GM21360 (cell line): ENCODE results near the gene MRAP2.
"Not testable (repeated sequence)": the region's sequence is repeated elsewhere in the genome, so short reads cannot be mapped to it uniquely, and the experiment has no call there.

ENCODE experiments used
- ATAC-seq: cut with Tn5 transposase; IDR thresholded peaks from one replicate; pipeline ENCODE4 v1.9.1; 2021; ENCODE audit warnings: mild to moderate bottlenecking, moderate library complexity; ENCODE audit not compliant: unreplicated experiment

Gene MRAP2

DNA sequence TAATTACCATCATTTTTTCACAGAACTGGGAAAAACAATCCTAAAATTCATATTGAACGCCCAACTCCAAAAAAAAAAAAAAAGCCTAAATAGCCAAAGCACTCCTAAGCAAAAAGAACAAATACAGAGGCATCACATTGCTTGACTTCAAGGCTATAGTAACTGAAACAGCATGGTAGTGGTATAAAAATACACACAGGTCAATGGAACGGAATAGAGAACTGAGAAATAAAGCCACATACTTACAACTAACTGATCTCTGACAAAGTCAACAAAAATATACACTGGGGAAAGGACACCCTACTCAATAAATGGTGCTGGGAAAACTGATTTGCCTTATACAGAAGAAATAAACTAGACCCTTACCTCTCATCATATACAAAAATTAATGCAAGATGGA, 89.6 kb downstream of the MRAP2 start:
- no peak for ATAC-seq

DNA sequence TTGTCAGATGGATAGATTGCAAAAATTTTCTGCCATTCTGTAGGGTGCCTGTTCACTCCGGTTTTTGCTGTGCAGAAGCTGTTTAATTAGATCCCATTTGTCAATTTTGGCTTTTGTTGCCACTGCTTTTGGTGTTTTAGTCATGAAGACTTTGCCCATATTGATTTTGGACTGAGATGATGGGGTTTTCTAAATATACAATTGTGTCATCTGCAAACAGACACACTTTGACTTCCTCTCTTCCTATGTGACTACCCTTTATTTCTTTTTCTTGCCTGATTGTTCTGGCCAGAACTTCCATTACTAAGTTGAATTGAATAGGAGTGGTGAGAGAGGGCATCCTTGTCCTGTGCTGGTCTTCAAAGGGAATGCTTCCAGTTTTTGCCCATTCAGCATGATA, 96.0 kb downstream of the MRAP2 start:
- not testable (repeated sequence) for ATAC-seq

DNA sequence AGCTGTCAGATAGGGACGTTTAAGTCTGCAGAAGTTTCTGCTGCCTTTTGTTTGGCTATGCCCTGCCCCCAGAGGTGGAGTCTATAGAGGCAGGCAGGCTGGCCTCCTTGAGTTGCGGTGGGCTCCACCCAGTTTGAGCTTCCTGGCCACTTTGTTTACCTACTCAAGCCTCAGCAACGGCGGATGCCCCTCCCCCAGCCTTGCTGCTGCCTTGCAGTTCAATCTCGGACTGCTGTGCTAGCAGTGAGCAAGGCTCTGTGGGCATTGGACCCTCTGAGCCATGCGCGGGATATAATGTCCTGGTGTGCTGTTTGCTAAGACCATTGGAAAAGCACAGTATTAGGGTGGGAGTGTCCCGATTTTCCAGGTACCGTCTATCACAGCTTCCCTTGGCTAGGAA, 99.8 kb downstream of the MRAP2 start:
- not testable (repeated sequence) for ATAC-seq

DNA sequence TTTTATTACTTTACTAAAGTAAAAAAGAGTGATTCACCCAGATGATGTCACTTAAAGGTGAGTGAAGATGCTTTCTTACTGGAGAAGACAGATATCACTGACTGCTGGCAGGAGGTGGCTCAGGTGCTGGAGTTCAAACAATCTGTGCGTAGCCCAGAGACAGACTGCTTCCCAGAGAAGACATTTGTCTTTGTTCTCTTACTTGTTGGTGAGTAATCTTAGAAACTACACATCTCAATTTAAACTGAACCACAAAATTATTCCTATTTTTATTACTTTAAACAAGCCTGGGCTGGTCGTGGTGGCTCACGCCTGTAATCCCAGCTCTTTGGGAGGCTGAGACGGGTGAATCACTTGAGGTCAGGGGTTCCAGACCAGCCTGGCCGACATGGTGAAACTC, 101.7 kb downstream of the MRAP2 start:
- ATAC-seq = no peak

DNA sequence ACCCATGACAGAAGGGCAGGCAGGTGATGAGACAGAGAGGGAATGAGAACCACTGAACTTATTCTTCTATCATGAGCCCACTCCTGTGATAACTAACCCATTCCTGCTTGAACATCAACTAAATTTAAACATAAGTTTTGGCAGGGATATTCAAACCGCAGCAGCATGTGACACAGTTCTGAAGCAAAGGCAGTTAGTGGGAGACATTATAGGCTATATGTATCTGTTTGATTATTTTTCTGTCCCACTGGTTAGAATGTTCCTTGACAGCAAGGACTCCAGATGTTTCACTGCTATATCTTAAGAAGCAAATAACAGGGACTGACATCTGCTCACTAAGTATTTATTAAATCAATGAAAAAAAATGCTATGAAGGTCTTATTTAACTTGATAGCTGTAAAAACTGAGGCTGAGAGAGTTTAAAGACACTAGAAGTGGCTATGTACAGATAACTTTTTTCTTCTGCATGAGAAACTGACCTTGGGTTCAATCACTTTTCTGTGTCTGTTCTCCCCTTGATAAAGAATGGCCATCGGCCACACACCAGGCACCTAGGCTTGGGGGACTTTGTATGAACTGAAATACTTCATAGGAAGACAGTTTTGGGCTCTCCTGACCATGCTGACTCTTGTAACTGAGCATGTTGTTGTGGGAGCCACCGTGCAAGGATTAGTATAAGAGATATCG, 102.9 kb downstream of the MRAP2 start:
- no peak for ATAC-seq

DNA sequence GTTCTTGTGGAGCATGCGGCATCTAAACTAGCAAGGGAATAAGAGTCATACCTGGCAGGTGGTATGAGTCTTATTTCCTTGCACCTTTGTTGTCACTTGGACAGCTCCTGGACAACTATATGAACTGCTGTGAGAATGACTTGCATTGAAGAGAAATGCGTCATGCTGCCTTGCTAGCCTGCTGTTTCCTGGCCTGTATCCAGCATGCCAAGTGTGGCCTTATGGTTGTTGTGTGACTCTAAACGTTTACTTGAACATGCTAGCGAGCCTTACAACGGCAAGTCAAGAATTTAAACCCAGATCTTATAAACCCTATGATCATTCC, 103.4 kb downstream of the MRAP2 start:
- no peak for ATAC-seq

DNA sequence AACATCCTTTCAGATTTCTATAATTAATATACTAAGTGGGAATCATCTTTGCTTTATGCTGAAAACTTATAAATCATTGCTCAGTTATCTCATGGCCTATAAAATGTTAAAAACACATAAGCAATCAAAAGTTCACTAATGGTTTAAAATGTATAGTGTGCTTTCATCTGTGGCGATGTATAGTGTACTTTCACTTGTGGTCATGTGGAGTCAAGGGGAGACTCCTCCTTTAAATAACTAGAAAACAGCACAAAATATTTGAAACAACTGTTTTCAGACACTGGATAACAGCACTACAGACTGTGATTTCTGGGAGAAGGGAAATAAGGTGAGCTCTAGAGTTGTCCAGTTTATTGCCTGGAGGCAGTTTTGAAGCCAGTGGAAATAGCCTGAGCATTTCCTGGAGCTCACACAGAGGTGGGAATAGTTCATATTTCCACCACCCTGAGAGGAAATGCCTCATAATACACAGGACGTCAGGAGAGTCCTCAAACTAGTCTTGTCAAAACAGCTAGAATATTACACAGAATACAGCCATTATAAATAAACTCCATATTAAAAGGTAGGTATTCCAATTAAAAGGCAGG, 104.5 kb downstream of the MRAP2 start:
- ATAC-seq = no peak

DNA sequence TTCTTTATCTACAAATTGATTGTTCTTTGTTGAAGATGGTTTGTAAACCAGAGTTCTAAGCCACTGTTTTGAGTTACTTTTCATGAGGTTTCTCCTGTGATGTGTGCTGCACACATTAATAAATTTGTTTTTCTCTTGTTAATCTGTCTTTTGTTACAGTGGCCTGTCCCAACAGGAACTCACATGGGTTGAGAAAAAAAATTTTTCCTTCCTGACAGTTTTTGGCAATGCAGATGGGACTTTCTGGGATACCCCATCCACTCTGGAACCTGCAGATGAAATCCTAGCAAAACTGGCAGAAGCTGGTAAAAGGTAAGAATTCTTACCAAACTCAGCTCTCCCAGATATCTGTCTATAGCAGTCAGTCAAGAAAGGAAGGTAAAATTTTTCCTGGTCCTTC, 105.7 kb downstream of the MRAP2 start:
- ATAC-seq = no peak
